Esophagus muscularis mucosa (tissue), 4 donors: ENCODE data around the gene GRK5. TPM values are rescaled to one million over a fixed set of nuclear protein-coding genes. Genes with fewer than 3 reads are reported as not detected.
A peak's percentile ranks its signal among the peaks of the same experiment; 100 is the strongest.

Source experiments
- DNase-seq: peaks from one replicate; pipeline ENCODE4 v3.0.0-alpha.2; 2017; ENCODE audit errors: extremely low spot score
- H3K27ac ChIP-seq, 4 donors: fragments of 200-600 bp; sonication (generic); replicated peaks in 1 of 4; 1 replicate in 3 of 4; 2 replicates in 1 of 4; pipeline ENCODE4 v1.5.1; 2016 to 2019; ENCODE audit warnings: mild to moderate bottlenecking in 1 of 4
- H3K27me3 ChIP-seq, 4 donors: fragments of 200-600 bp; sonication (generic); one replicate each; pipeline versions ENCODE4 v1.5.1 to v1.6.0; 2016 to 2019
- H3K36me3 ChIP-seq, 4 donors: fragments of 200-600 bp; sonication (generic); one replicate each; pipeline ENCODE4 v1.5.1; 2016 to 2019
- H3K4me1 ChIP-seq, 4 donors: fragments of 200-600 bp; sonication (generic); one replicate each; pipeline ENCODE4 v1.5.1; 2016 to 2019
- H3K4me3 ChIP-seq, 4 donors: fragments of 200-600 bp; sonication (generic); 1 replicate in 2 of 4; 2 replicates in 2 of 4; pipeline ENCODE4 v1.5.1; 2016 to 2019; ENCODE audit warnings: mild to moderate bottlenecking in 4 of 4, moderate library complexity in 1 of 4
- H3K9me3 ChIP-seq, 4 donors: fragments of 200-600 bp; sonication (generic); 1 replicate in 3 of 4; 2 replicates in 1 of 4; pipeline ENCODE4 v1.5.1; 2016 to 2019
- CTCF ChIP-seq, 3 experiments: fragments of 200-600 bp in 2 of 3; fragments of 450-650 bp in 1 of 3; sonication (generic) in 2 of 3; IDR thresholded peaks; one replicate each; pipeline ENCODE4 v1.5.1; 2017 to 2019; ENCODE audit warnings: antibody characterized with exemption in 3 of 3, mild to moderate bottlenecking in 2 of 3, moderate library complexity in 1 of 3
- EP300 ChIP-seq: sonication (generic); formaldehyde crosslinking; IDR thresholded peaks from one replicate; pipeline ENCODE4 v1.6.1; 2017; ENCODE audit warnings: antibody characterized with exemption
- POLR2A ChIP-seq: fragments of 450-650 bp; IDR thresholded peaks from one replicate; pipeline ENCODE4 v1.6.1; 2017; ENCODE audit warnings: antibody characterized with exemption, moderate library complexity, mild to moderate bottlenecking, low read depth
- POLR2AphosphoS5 ChIP-seq, 2 donors: sonication (generic); formaldehyde crosslinking; IDR thresholded peaks; one replicate each; pipeline ENCODE4 v1.6.1; 2017; ENCODE audit warnings: antibody characterized with exemption in 2 of 2
- WGBS: methylation state at CpG from one replicate; pipeline ENCODE4 v1.1.5; 2018; 5-methylcytosine and 5-hydroxymethylcytosine counted together
- intact Hi-C: fragments of 100-400 bp; cut with DNase I; formaldehyde crosslinking; loops from one replicate; pipeline ENCODE4 v1.15.1; 2023
- total RNA-seq, 4 donors: library from RNA; depleted of rRNA; stranded (reverse); fragments of >200 nt; gene quantifications; one replicate each; pipeline versions ENCODE4 v1.1.0 to v1.2.1, GENCODE V29; 2016

The GRK5 gene
- total RNA-seq, 4 donors from 2014 or later = 39.6 to 64.4 (median 50.7) TPM

- 95% methylated on average over 11 of the region's 12 CpGs for WGBS
- Histone ChIP-seq H3K36me3 (no peaks in the 10 kb centered on the region), H3K27me3 (no peaks in the 10 kb centered on the region), H3K27ac (no peak overlapping the region), H3K4me1 (peaks cover 0 to 14% (median 5%) of the 10 kb centered on the region in 4 donors), H3K9me3 (no peaks in the 10 kb centered on the region), H3K4me3 (no peak overlapping the region)
- DNase-seq = no peak
- intact Hi-C loops = no loop called here
- no peak for TF ChIP-seq POLR2AphosphoS5 (IDR thresholded peaks at IDR 0.05)
- no peak for TF ChIP-seq POLR2A
- TF ChIP-seq EP300 = no peak
- no peak for TF ChIP-seq CTCF (IDR thresholded peaks at IDR 0.05)
These were observed 274.5 kb downstream of the GRK5 start for GRCh38 chr10:119481781-119482426.

- TF ChIP-seq CTCF (IDR thresholded peaks at IDR 0.05) = no peak
- TF ChIP-seq POLR2AphosphoS5 (IDR thresholded peaks at IDR 0.05) = no peak
- TF ChIP-seq POLR2A = no peak
- TF ChIP-seq EP300 = no peak
- DNase-seq = no peak
- Histone ChIP-seq H3K4me1 (peaks cover 0 to 14% (median 5%) of the 10 kb centered on the region in 4 donors), H3K27me3 (no peaks in the 10 kb centered on the region), H3K4me3 (no peak overlapping the region), H3K9me3 (no peaks in the 10 kb centered on the region), H3K36me3 (no peaks in the 10 kb centered on the region), H3K27ac (no peak overlapping the region)
- 87% methylated on average over 6 of the region's 6 CpGs for WGBS
- intact Hi-C loops = no loop called here
These were observed 275.6 kb downstream of the GRK5 start for GRCh38 chr10:119483001-119483400.

GRCh38 chr10:119483839-119484238, 276.5 kb downstream of the GRK5 start:
- DNase-seq = no peak
- Histone ChIP-seq H3K4me1 (peaks cover 0 to 10% (median 5%) of the 10 kb centered on the region in 4 donors), H3K9me3 (no peaks in the 10 kb centered on the region), H3K27ac (no peak overlapping the region), H3K27me3 (no peaks in the 10 kb centered on the region), H3K4me3 (no peak overlapping the region), H3K36me3 (no peaks in the 10 kb centered on the region)
- WGBS = 69% methylated on average over 9 of the region's 9 CpGs
- intact Hi-C loops = no loop called here
- no peak for TF ChIP-seq CTCF (IDR thresholded peaks at IDR 0.05)
- TF ChIP-seq EP300 = no peak
- no peak for TF ChIP-seq POLR2A
- no peak for TF ChIP-seq POLR2AphosphoS5 (IDR thresholded peaks at IDR 0.05)

GRCh38 chr10:119488675-119489074, 281.3 kb downstream of the GRK5 start:
- peaks cover 0 to 13% (median 9%) of the 10 kb centered on the region in 4 donors for H3K4me1 ChIP-seq
- H3K27me3 ChIP-seq = no peaks in the 10 kb centered on the region
- H3K4me3 ChIP-seq = no peak overlapping the region
- TF ChIP-seq POLR2A (no peak), CTCF (IDR thresholded peaks at IDR 0.05) (no peak), POLR2AphosphoS5 (IDR thresholded peaks at IDR 0.05) (no peak), EP300 (no peak)
- no peaks in the 10 kb centered on the region for H3K36me3 ChIP-seq
- intact Hi-C loops = no loop called here
- H3K27ac ChIP-seq = no peak overlapping the region
- no peaks in the 10 kb centered on the region for H3K9me3 ChIP-seq
- no peak for DNase-seq
- 82% methylated on average over 7 of the region's 7 CpGs for WGBS

- WGBS = 62% methylated on average over 5 of the region's 5 CpGs
- Histone ChIP-seq H3K4me3 (peak overlapping the region; percentile 27 to 49 (median 42)), H3K9me3 (no peaks in the 10 kb centered on the region), H3K4me1 (peaks cover 0 to 25% (median 21%) of the 10 kb centered on the region in 4 donors), H3K27me3 (no peaks in the 10 kb centered on the region), H3K36me3 (no peaks in the 10 kb centered on the region), H3K27ac (no peak overlapping the region)
- intact Hi-C loops = no loop called here
- DNase-seq = no peak
- TF ChIP-seq POLR2AphosphoS5 (IDR thresholded peaks at IDR 0.05) = no peak
- TF ChIP-seq EP300 = no peak
- no peak for TF ChIP-seq CTCF (IDR thresholded peaks at IDR 0.05)
- TF ChIP-seq POLR2A = no peak
These were observed 282.6 kb downstream of the GRK5 start for GRCh38 chr10:119489991-119490326.
